PC-9 (cell line): ENCODE data around the gene DCTD. TPM values are rescaled to one million over a fixed set of nuclear protein-coding genes. Genes with fewer than 3 reads are reported as not detected.

Experiments
- BruUV-seq: library from RNA; stranded (reverse); fragments of 400-500 nt; replicated peaks from 2 replicates; lab custom pipeline; 2021; lab: Mats Ljungman, UMichigan
- CTCF ChIA-PET: fragments of 300-600 bp; sonication (Branson Sonifier 250); formaldehyde crosslinking; loops from one replicate; lab custom pipeline; 2022; ENCODE audit warnings: antibody characterized with exemption; lab: Charles Lee
- POLR2A ChIA-PET: fragments of 300-600 bp; sonication (Branson Sonifier 250); formaldehyde crosslinking; loops from one replicate; lab custom pipeline; 2022; ENCODE audit warnings: antibody characterized with exemption; ENCODE audit not compliant: unreplicated experiment; lab: Charles Lee
- DNase-seq, 2 experiments: peaks; one replicate each; pipeline versions ENCODE4 v3.0.0 to v3.0.0-alpha.2; 2015 to 2022; ENCODE audit warnings: mixed read lengths in 1 of 2
- H2AFZ ChIP-seq: fragments of 200-600 bp; sonication (generic); 2 replicates; pipeline ENCODE4 v1.8.1; 2017; ENCODE audit warnings: antibody characterized with exemption
- H3F3A ChIP-seq: fragments of 200-600 bp; sonication (generic); 2 replicates; pipeline ENCODE4 v1.8.1; 2017; ENCODE audit warnings: antibody characterized with exemption, mild to moderate bottlenecking, low read depth; ENCODE audit not compliant: insufficient read depth
- H3K27ac ChIP-seq: fragments of 200-600 bp; sonication (generic); 2 replicates; pipeline ENCODE4 v1.6.1; 2016; ENCODE audit warnings: mixed run types
- H3K27me3 ChIP-seq: fragments of 200-600 bp; sonication (generic); 2 replicates; pipeline ENCODE4 v1.6.1; 2016; ENCODE audit warnings: low read depth, mixed run types; ENCODE audit not compliant: insufficient read depth
- H3K36me3 ChIP-seq: fragments of 200-600 bp; sonication (generic); 2 replicates; pipeline ENCODE4 v1.6.1; 2016; ENCODE audit warnings: low read depth, mixed run types
- H3K4me1 ChIP-seq: fragments of 200-600 bp; sonication (generic); replicated peaks from 2 replicates; pipeline ENCODE4 v1.6.1; 2016; ENCODE audit warnings: mixed run types; ENCODE audit not compliant: insufficient read depth
- H3K4me2 ChIP-seq: fragments of 200-600 bp; sonication (generic); 2 replicates; pipeline ENCODE4 v1.6.1; 2017; ENCODE audit warnings: mixed run types
- H3K4me3 ChIP-seq: fragments of 200-600 bp; sonication (generic); 2 replicates; pipeline ENCODE4 v1.6.1; 2016; ENCODE audit warnings: mixed run types
- H3K79me2 ChIP-seq: fragments of 200-600 bp; sonication (generic); 2 replicates; pipeline ENCODE4 v1.6.1; 2017; ENCODE audit warnings: low read depth, mixed run types
- H3K9me2 ChIP-seq: fragments of 200-600 bp; sonication (generic); 2 replicates; pipeline ENCODE4 v1.8.1; 2017; ENCODE audit warnings: mild to moderate bottlenecking; ENCODE audit not compliant: insufficient read depth
- H3K9me3 ChIP-seq: fragments of 200-600 bp; sonication (generic); 2 replicates; pipeline ENCODE4 v1.8.1; 2016; ENCODE audit warnings: low read depth; ENCODE audit not compliant: insufficient read depth
- H4K20me1 ChIP-seq: fragments of 200-600 bp; sonication (generic); 2 replicates; pipeline ENCODE4 v1.8.1; 2017; ENCODE audit not compliant: insufficient read depth
- CTCF ChIP-seq: fragments of 200-600 bp; sonication (generic); conservative IDR thresholded peaks from 2 replicates; pipeline ENCODE4 v1.6.1; 2017; ENCODE audit warnings: mixed run types, antibody characterized with exemption, mild to moderate bottlenecking, moderate library complexity
- EZH2 ChIP-seq: fragments of 200-600 bp; sonication (generic); IDR thresholded peaks from 2 replicates; pipeline ENCODE4 v1.8.0; 2017; ENCODE audit warnings: antibody characterized with exemption, low read depth
- intact Hi-C: fragments of 100-400 bp; cut with micrococcal nuclease; formaldehyde crosslinking; loops from one replicate; pipeline ENCODE4 v1.10.0; 2022; ENCODE audit not compliant: unreplicated experiment
- total RNA-seq: library from RNA; stranded (reverse); gene quantifications from 2 replicates; pipeline ENCODE4 v1.2.3, GENCODE V29; 2021

The DCTD gene
- total RNA-seq, 1 experiment from 2014 or later: 116 TPM

DNA sequence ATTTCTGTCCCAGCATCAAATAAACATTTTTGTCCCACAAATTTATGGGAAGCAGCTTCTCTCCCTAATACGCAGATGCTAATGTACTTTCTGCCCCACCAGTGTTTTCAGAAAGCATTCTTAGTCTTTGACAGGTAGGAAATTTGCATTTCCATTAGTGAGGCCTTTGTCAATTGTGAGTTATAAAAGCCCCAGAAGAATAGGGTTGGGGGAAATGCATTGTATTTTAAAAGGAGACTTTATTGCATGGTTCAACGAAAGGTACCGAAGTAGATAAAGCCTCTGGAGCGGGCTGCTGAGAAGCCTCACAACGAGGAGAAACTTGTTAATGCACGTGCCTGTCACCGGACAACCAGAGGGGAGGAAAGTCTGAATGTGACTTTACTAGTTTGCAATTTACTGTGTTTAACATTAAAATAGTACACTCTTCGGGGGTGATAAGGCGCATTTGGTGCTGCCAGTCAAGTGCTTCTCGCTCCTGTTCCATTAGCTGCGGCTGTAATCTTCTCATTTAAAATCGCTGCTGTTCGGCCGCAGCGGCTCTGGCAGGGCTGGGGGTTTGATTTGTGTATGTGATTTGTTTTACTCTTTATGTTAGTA, 63.4 kb downstream of the DCTD start:
- no peaks in the 10 kb centered on the region for H3K79me2 ChIP-seq
- BruUV-seq: no TSS peak
- no peaks in the 10 kb centered on the region for H3F3A ChIP-seq
- H3K4me2 ChIP-seq: no peak overlapping the region
- no peaks in the 10 kb centered on the region for H3K9me2 ChIP-seq
- H4K20me1 ChIP-seq: no peaks in the 10 kb centered on the region
- H3K9me3 ChIP-seq: no peaks in the 10 kb centered on the region
- intact Hi-C loops: no loop called here
- no peaks in the 10 kb centered on the region for H3K4me1 ChIP-seq
- H3K27me3 ChIP-seq: peaks cover 66% of the 10 kb centered on the region
- no peak overlapping the region for H2AFZ ChIP-seq
- no peak overlapping the region for H3K27ac ChIP-seq
- H3K4me3 ChIP-seq: no peak overlapping the region
- ChIA-PET POLR2A (no interaction called here), CTCF (no interaction called here)
- no peaks in the 10 kb centered on the region for H3K36me3 ChIP-seq
- no peak for DNase-seq
- TF ChIP-seq CTCF: no peak
- no peak for TF ChIP-seq EZH2

GRCh38 chr4:182848685-182849084, 68.5 kb downstream of the DCTD start:
- Histone ChIP-seq H3F3A (no peaks in the 10 kb centered on the region), H3K79me2 (no peaks in the 10 kb centered on the region), H3K4me3 (no peak overlapping the region), H3K9me2 (no peaks in the 10 kb centered on the region), H3K9me3 (no peaks in the 10 kb centered on the region), H3K27ac (no peak overlapping the region), H3K4me1 (no peaks in the 10 kb centered on the region), H2AFZ (no peak overlapping the region), H3K36me3 (no peaks in the 10 kb centered on the region), H3K27me3 (peaks cover 81% of the 10 kb centered on the region), H3K4me2 (no peak overlapping the region), H4K20me1 (no peaks in the 10 kb centered on the region)
- TF ChIP-seq EZH2 (no peak), CTCF (no peak)
- no peak for DNase-seq
- ChIA-PET CTCF (no interaction called here), POLR2A (no interaction called here)
- intact Hi-C loops: no loop called here
- BruUV-seq: no TSS peak

DNA sequence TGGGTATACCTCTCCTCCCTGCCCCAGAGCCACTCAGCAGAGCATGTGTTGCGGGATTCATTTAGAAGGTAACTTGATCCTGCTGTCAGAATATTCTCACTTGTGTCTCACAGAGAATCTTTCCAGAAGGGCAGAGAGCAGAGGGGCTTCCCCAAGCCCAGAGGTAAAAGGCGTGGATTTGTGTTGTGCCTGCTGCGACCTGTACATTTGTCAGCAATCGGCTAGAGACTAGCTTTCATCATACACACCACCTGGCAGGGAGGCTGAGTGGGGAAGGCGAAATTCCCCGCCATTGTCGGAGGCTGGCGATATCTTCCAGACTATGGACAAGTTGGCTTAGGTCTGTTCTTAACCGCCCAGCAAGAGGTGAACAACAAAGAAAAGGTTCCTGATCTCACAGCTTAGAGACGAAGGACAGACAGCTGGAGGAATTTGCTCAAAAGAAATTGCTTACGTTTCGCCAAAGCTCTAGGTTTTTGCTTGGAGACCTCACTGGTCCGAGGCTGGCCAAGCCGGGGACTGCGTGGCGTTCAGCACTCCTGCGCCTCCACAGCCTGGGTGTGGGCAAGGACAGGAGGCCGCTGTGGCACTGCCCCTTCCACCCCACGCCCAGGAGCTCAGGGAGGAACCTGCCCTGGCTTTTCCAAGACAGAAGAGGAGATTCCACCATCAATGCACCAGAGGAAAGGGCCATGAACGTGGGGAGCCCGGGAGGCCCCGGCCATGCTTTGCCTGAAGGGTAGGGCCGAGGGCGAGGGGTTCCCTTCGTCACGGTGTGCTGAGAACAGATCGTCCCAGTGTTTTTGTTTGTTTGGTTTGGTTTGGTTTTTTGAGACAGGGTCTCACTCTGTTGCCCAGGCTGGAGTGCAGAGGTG, 69.4 kb downstream of the DCTD start:
- ChIA-PET CTCF (no interaction called here), POLR2A (no interaction called here)
- no peak overlapping the region for H3K4me3 ChIP-seq
- intact Hi-C loops: no loop called here
- TF ChIP-seq CTCF: no peak
- no peak for TF ChIP-seq EZH2
- H3K27me3 ChIP-seq: peaks cover 83% of the 10 kb centered on the region
- no peak overlapping the region for H3K4me2 ChIP-seq
- H3F3A ChIP-seq: no peaks in the 10 kb centered on the region
- no peak overlapping the region for H2AFZ ChIP-seq
- no peak overlapping the region for H3K27ac ChIP-seq
- no peaks in the 10 kb centered on the region for H3K9me2 ChIP-seq
- H3K9me3 ChIP-seq: no peaks in the 10 kb centered on the region
- no peaks in the 10 kb centered on the region for H4K20me1 ChIP-seq
- H3K36me3 ChIP-seq: no peaks in the 10 kb centered on the region
- BruUV-seq: no TSS peak
- no peak for DNase-seq
- no peaks in the 10 kb centered on the region for H3K79me2 ChIP-seq
- no peaks in the 10 kb centered on the region for H3K4me1 ChIP-seq
